ENCODE data around the gene SAMD4A.

Gene SAMD4A

DNA sequence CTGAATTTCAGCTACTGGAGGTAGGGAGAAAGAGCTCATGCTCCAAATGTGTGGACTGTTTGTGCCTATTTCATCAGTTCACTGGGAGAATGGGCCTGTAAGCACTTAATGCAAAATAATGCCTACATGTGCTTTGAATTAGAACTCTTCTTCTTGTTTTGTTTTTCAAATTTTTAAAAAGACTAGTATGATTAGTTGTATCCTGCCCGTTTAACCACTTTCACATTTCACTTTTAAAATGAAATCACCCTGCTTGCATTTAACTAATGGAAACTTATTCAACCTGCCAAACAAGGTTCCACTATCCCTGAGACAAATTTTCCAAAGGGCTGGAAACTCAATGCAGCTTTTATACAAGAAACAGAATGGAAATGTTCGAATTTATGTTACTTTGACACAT is 79.7 kb downstream of the SAMD4A start:
- H4K12ac ChIP-seq (ENCODE audit: low read depth, low read length): no peak overlapping the region
- H2BK12ac ChIP-seq (ENCODE audit: low read length): no peak overlapping the region
- H3K79me2 ChIP-seq (ENCODE audit: control insufficient read depth, insufficient read depth, low read length, poor library complexity): peaks cover 4% of the 10 kb centered on the region
- H3K18ac ChIP-seq (ENCODE audit: low read length): peak overlapping the region; percentile 56
- H3K27ac ChIP-seq (ENCODE audit: low read depth, low read length): no peak overlapping the region
- H4K8ac ChIP-seq (ENCODE audit: low read depth, low read length): no peak overlapping the region
- no peak overlapping the region for H2AK5ac ChIP-seq (ENCODE audit: low read length)
- no peaks in the 10 kb centered on the region for H3K9me3 ChIP-seq (ENCODE audit: insufficient read depth, low read depth, low read length)
- peaks cover 23 to 26% of the 10 kb centered on the region in 2 experiments for H3K4me1 ChIP-seq (ENCODE audit: control insufficient read depth in 1 of 2, insufficient read depth in 2 of 2, low read length in 2 of 2)
- peak overlapping the region; percentile 27 for H2BK5ac ChIP-seq (ENCODE audit: low read depth, low read length, poor library complexity)
- H2AFZ ChIP-seq (ENCODE audit: insufficient read depth, low read length, poor library complexity): no peak overlapping the region
- WGBS (ENCODE audit: extremely low coverage, insufficient coverage, insufficient read length): no CpG with 5 or more reads among the region's 2 CpGs
- no peaks in the 10 kb centered on the region for H3K27me3 ChIP-seq (ENCODE audit: insufficient read depth, low read length)
- H3K9ac ChIP-seq (ENCODE audit: low read length): no peak overlapping the region
- no peaks in the 10 kb centered on the region for H3K36me3 ChIP-seq (ENCODE audit: control insufficient read depth in 1 of 2, insufficient read depth in 2 of 2, low read length in 2 of 2)
- no peak overlapping the region for H3K14ac ChIP-seq (ENCODE audit: low read length)
- H4K91ac ChIP-seq (ENCODE audit: low read depth, low read length): no peak overlapping the region
- peaks cover 28% of the 10 kb centered on the region for H3K79me1 ChIP-seq (ENCODE audit: low read length)
- DNase-seq: no peak
- H3K4me2 ChIP-seq (ENCODE audit: low read length): no peak overlapping the region
- H3K4ac ChIP-seq (ENCODE audit: low read depth, low read length): peak overlapping the region; percentile 19
- H2BK120ac ChIP-seq (ENCODE audit: insufficient read depth, low read length, poor library complexity): no peak overlapping the region
- H3K23ac ChIP-seq (ENCODE audit: low read length): no peak overlapping the region
- no peak overlapping the region for H3K4me3 ChIP-seq (ENCODE audit: low read depth, low read length)

DNA sequence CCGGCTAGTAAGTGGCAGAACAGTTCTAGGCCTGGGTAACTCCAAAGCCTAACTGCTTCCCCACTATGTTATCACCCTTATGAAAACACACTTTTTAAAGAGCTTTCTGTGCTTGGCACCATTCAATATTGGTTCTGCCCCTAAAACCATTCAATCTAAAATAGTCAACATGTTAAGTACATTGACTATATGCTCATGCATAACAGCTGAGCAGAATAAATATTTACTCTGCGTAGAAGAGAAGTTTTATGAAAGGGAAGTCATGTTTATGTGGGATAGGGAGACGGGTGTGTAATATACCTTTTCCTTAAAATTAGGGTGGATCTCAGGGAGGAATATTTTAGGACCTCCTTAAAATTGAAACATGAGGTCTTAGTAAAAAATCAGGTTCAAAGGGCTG is 80.5 kb downstream of the SAMD4A start:
- no peak overlapping the region for H2BK120ac ChIP-seq (ENCODE audit: insufficient read depth, low read length, poor library complexity)
- H3K9me3 ChIP-seq (ENCODE audit: insufficient read depth, low read depth, low read length): no peaks in the 10 kb centered on the region
- no peak overlapping the region for H3K27ac ChIP-seq (ENCODE audit: low read depth, low read length)
- H2AFZ ChIP-seq (ENCODE audit: insufficient read depth, low read length, poor library complexity): no peak overlapping the region
- no peak overlapping the region for H2BK5ac ChIP-seq (ENCODE audit: low read depth, low read length, poor library complexity)
- no peak overlapping the region for H4K91ac ChIP-seq (ENCODE audit: low read depth, low read length)
- H4K12ac ChIP-seq (ENCODE audit: low read depth, low read length): no peak overlapping the region
- no CpG with 5 or more reads among the region's 3 CpGs for WGBS (ENCODE audit: extremely low coverage, insufficient coverage, insufficient read length)
- peaks cover 4% of the 10 kb centered on the region for H3K79me2 ChIP-seq (ENCODE audit: control insufficient read depth, insufficient read depth, low read length, poor library complexity)
- H3K18ac ChIP-seq (ENCODE audit: low read length): no peak overlapping the region
- no peak overlapping the region for H3K9ac ChIP-seq (ENCODE audit: low read length)
- H3K14ac ChIP-seq (ENCODE audit: low read length): no peak overlapping the region
- H3K4me2 ChIP-seq (ENCODE audit: low read length): no peak overlapping the region
- H3K4me1 ChIP-seq (ENCODE audit: control insufficient read depth in 1 of 2, insufficient read depth in 2 of 2, low read length in 2 of 2): peaks cover 19 to 25% of the 10 kb centered on the region in 2 experiments
- no peak overlapping the region for H3K23ac ChIP-seq (ENCODE audit: low read length)
- H3K36me3 ChIP-seq (ENCODE audit: control insufficient read depth in 1 of 2, insufficient read depth in 2 of 2, low read length in 2 of 2): no peaks in the 10 kb centered on the region
- H3K4ac ChIP-seq (ENCODE audit: low read depth, low read length): no peak overlapping the region
- H3K4me3 ChIP-seq (ENCODE audit: low read depth, low read length): no peak overlapping the region
- DNase-seq: no peak
- H2AK5ac ChIP-seq (ENCODE audit: low read length): no peak overlapping the region
- no peak overlapping the region for H2BK12ac ChIP-seq (ENCODE audit: low read length)
- no peak overlapping the region for H4K8ac ChIP-seq (ENCODE audit: low read depth, low read length)
- H3K27me3 ChIP-seq (ENCODE audit: insufficient read depth, low read length): no peaks in the 10 kb centered on the region
- H3K79me1 ChIP-seq (ENCODE audit: low read length): peaks cover 27% of the 10 kb centered on the region

DNA sequence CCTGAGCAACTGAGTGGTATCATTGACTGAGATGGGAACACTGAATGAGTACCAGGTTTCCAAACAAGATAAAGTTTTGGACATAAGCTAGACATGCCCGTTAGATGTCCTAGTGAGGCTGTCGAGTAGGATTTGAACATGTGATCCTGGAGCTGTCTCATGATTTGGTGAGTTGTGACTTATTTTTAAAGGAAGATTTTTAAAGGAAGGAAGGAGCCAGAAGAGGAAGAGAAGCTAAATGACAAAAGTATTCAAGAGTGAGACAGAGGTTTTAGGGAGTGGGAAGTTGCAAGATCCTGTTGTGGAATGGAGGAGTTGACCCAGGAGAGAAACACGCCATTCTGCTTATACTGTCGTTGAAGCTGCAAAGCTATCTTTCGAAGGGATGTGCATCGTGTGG is 82.1 kb downstream of the SAMD4A start:
- peak overlapping the region; percentile 11 for H2BK120ac ChIP-seq (ENCODE audit: insufficient read depth, low read length, poor library complexity)
- H3K9me3 ChIP-seq (ENCODE audit: insufficient read depth, low read depth, low read length): no peaks in the 10 kb centered on the region
- peak overlapping the region; percentile 76 for H2AK5ac ChIP-seq (ENCODE audit: low read length)
- H3K4me3 ChIP-seq (ENCODE audit: low read depth, low read length): no peak overlapping the region
- WGBS (ENCODE audit: extremely low coverage, insufficient coverage, insufficient read length): no CpG with 5 or more reads among the region's 6 CpGs
- H3K36me3 ChIP-seq (ENCODE audit: control insufficient read depth in 1 of 2, insufficient read depth in 2 of 2, low read length in 2 of 2): no peaks in the 10 kb centered on the region
- peaks cover 9% of the 10 kb centered on the region for H3K79me2 ChIP-seq (ENCODE audit: control insufficient read depth, insufficient read depth, low read length, poor library complexity)
- H4K8ac ChIP-seq (ENCODE audit: low read depth, low read length): no peak overlapping the region
- no peak for DNase-seq
- no peak overlapping the region for H4K12ac ChIP-seq (ENCODE audit: low read depth, low read length)
- H3K18ac ChIP-seq (ENCODE audit: low read length): no peak overlapping the region
- H2BK12ac ChIP-seq (ENCODE audit: low read length): peak overlapping the region; percentile 0
- no peak overlapping the region for H3K27ac ChIP-seq (ENCODE audit: low read depth, low read length)
- H2AFZ ChIP-seq (ENCODE audit: insufficient read depth, low read length, poor library complexity): no peak overlapping the region
- peak overlapping the region; percentile 42 for H3K4ac ChIP-seq (ENCODE audit: low read depth, low read length)
- no peak overlapping the region for H3K4me2 ChIP-seq (ENCODE audit: low read length)
- H3K23ac ChIP-seq (ENCODE audit: low read length): no peak overlapping the region
- H3K14ac ChIP-seq (ENCODE audit: low read length): peak overlapping the region; percentile 4
- peaks cover 27% of the 10 kb centered on the region for H3K79me1 ChIP-seq (ENCODE audit: low read length)
- no peak overlapping the region for H3K9ac ChIP-seq (ENCODE audit: low read length)
- H2BK5ac ChIP-seq (ENCODE audit: low read depth, low read length, poor library complexity): no peak overlapping the region
- H4K91ac ChIP-seq (ENCODE audit: low read depth, low read length): peak overlapping the region; percentile 50
- H3K4me1 ChIP-seq (ENCODE audit: control insufficient read depth in 1 of 2, insufficient read depth in 2 of 2, low read length in 2 of 2): peaks cover 25 to 26% of the 10 kb centered on the region in 2 experiments
- no peaks in the 10 kb centered on the region for H3K27me3 ChIP-seq (ENCODE audit: insufficient read depth, low read length)

DNA sequence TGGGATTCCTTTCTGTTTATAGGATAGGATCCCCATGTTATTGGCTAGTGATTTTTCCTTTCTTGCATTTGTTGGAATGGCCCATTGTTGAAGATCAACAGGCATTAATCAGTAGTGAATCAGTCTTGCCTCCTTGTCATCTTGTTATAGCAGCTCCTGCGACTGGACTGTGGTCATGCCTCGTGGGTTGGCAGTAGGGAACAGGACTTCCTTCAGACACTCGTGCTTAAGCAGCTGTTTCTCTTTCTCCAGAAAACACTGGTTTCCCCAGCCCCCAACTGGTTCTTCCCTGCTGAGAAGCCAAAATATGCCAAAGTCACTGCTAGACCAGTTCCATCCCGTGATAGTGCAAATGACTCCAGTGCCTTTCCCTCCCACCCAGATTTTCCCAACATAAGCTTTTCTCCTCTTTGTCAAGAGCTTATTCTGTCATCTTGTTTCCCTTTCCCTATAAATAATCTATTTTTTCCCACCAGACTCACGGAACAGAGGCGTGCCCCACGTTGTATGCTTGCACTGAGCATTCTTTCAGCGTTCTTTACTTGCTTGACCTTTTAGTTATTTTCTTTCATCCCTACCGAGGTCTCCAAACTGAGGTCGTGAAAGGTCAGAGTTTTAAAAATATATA is 83.5 kb downstream of the SAMD4A start:
- peak; percentile 23 to 51 for DNase-seq
- Histone ChIP-seq H3K27ac (ENCODE audit: low read depth, low read length) (peak overlapping the region; percentile 75), H4K8ac (ENCODE audit: low read depth, low read length) (peak overlapping the region; percentile 3), H3K9me3 (ENCODE audit: insufficient read depth, low read depth, low read length) (no peaks in the 10 kb centered on the region), H2AFZ (ENCODE audit: insufficient read depth, low read length, poor library complexity) (no peak overlapping the region), H3K36me3 (ENCODE audit: control insufficient read depth in 1 of 2, insufficient read depth in 2 of 2, low read length in 2 of 2) (no peaks in the 10 kb centered on the region), H2BK12ac (ENCODE audit: low read length) (peak overlapping the region; percentile 69), H2AK5ac (ENCODE audit: low read length) (no peak overlapping the region), H3K79me1 (ENCODE audit: low read length) (peaks cover 26% of the 10 kb centered on the region), H3K9ac (ENCODE audit: low read length) (no peak overlapping the region), H2BK5ac (ENCODE audit: low read depth, low read length, poor library complexity) (peak overlapping the region; percentile 92), H3K18ac (ENCODE audit: low read length) (no peak overlapping the region), H2BK120ac (ENCODE audit: insufficient read depth, low read length, poor library complexity) (peak overlapping the region; percentile 56), H3K4me2 (ENCODE audit: low read length) (peak overlapping the region; percentile 40), H3K14ac (ENCODE audit: low read length) (peak overlapping the region; percentile 59), H3K79me2 (ENCODE audit: control insufficient read depth, insufficient read depth, low read length, poor library complexity) (peaks cover 8% of the 10 kb centered on the region), H3K4ac (ENCODE audit: low read depth, low read length) (no peak overlapping the region), H4K91ac (ENCODE audit: low read depth, low read length) (peak overlapping the region; percentile 39), H3K4me1 (ENCODE audit: control insufficient read depth in 1 of 2, insufficient read depth in 2 of 2, low read length in 2 of 2) (peaks cover 26 to 30% of the 10 kb centered on the region in 2 experiments), H4K12ac (ENCODE audit: low read depth, low read length) (no peak overlapping the region), H3K4me3 (ENCODE audit: low read depth, low read length) (no peak overlapping the region), H3K27me3 (ENCODE audit: insufficient read depth, low read length) (no peaks in the 10 kb centered on the region), H3K23ac (ENCODE audit: low read length) (no peak overlapping the region)
- no CpG with 5 or more reads among the region's 10 CpGs for WGBS (ENCODE audit: extremely low coverage, insufficient coverage, insufficient read length)
